ENCODE data around the gene RNF207.
"Not testable (repeated sequence)": the region's sequence is repeated elsewhere in the genome, so short reads cannot be mapped to it uniquely, and the experiment has no call there.

RNF207 gene

GRCh38 chr1:6200188-6200809, 5.6 kb upstream of the RNF207 start:
- DNase-seq (ENCODE audit: low spot score) = no peak

- DNase-seq (ENCODE audit: low spot score) = no peak
Measured at GRCh38 chr1:6202256-6202655, 3.7 kb upstream of the RNF207 start.

- no peak for DNase-seq (ENCODE audit: low spot score)
Measured at GRCh38 chr1:6206520-6206855, 569 bp downstream of the RNF207 start.

- DNase-seq (ENCODE audit: low spot score) = no peak
Measured at GRCh38 chr1:6207075-6207885, 1.4 kb downstream of the RNF207 start.

- DNase-seq (ENCODE audit: low spot score) = no peak
Measured at GRCh38 chr1:6207921-6208320, 2.0 kb downstream of the RNF207 start.

GRCh38 chr1:6208723-6209660, 3.1 kb downstream of the RNF207 start:
- no peak for DNase-seq (ENCODE audit: low spot score)

GRCh38 chr1:6209661-6210580, 4.0 kb downstream of the RNF207 start:
- DNase-seq (ENCODE audit: low spot score) = no peak

- DNase-seq (ENCODE audit: low spot score) = no peak
Measured at GRCh38 chr1:6210591-6211355, 4.9 kb downstream of the RNF207 start.

GRCh38 chr1:6211731-6212130, 5.8 kb downstream of the RNF207 start:
- DNase-seq (ENCODE audit: low spot score) = no peak

GRCh38 chr1:6212193-6212959, 6.5 kb downstream of the RNF207 start:
- no peak for DNase-seq (ENCODE audit: low spot score)

- DNase-seq (ENCODE audit: low spot score) = no peak
Measured at GRCh38 chr1:6218375-6219164, 12.7 kb downstream of the RNF207 start.

GRCh38 chr1:6219641-6220040, 13.7 kb downstream of the RNF207 start:
- not testable (repeated sequence) for DNase-seq (ENCODE audit: low spot score)

- no peak for DNase-seq (ENCODE audit: low spot score)
Measured at GRCh38 chr1:6220236-6220635, 14.3 kb downstream of the RNF207 start.

GRCh38 chr1:6221210-6221784, 15.4 kb downstream of the RNF207 start:
- no peak for DNase-seq (ENCODE audit: low spot score)

- DNase-seq (ENCODE audit: low spot score) = no peak
Measured at GRCh38 chr1:6222636-6223035, 16.7 kb downstream of the RNF207 start.

- DNase-seq (ENCODE audit: low spot score) = no peak
Measured at GRCh38 chr1:6223617-6224016, 17.7 kb downstream of the RNF207 start.

GRCh38 chr1:6224718-6225117, 18.8 kb downstream of the RNF207 start:
- DNase-seq (ENCODE audit: low spot score) = no peak

- no peak for DNase-seq (ENCODE audit: low spot score)
Measured at GRCh38 chr1:6225651-6226050, 19.7 kb downstream of the RNF207 start.

- no peak for DNase-seq (ENCODE audit: low spot score)
Measured at GRCh38 chr1:6233376-6233775, 27.5 kb downstream of the RNF207 start.
